Hypothalamus (tissue), 51 donors: ENCODE results near the gene NLK.
"Not testable (repeated sequence)": the region's sequence is repeated elsewhere in the genome, so short reads cannot be mapped to it uniquely, and the experiment has no call there.

Source experiments
- DNase-seq, 51 donors: peaks; one replicate each; lab custom pipeline; 2025; lab: John Stamatoyannopoulos, UW

Gene NLK

GRCh38 chr17:28145348-28145747 is 102.9 kb downstream of the NLK start:
- DNase-seq = no peak

GRCh38 chr17:28147017-28147416 is 104.5 kb downstream of the NLK start:
- no peak for DNase-seq

GRCh38 chr17:28151001-28151400 is 108.5 kb downstream of the NLK start:
- peak in 1 of 51 donors; percentile 26 for DNase-seq

- DNase-seq = no peak
Measured at GRCh38 chr17:28154214-28154613, 111.7 kb downstream of the NLK start.

- not testable (repeated sequence) for DNase-seq
Measured at GRCh38 chr17:28155405-28155804, 112.9 kb downstream of the NLK start.

- DNase-seq = no peak
Measured at GRCh38 chr17:28159004-28159403, 116.5 kb downstream of the NLK start.

- no peak for DNase-seq
Measured at GRCh38 chr17:28159924-28160323, 117.4 kb downstream of the NLK start.

- DNase-seq = no peak
Measured at GRCh38 chr17:28160610-28161009, 118.1 kb downstream of the NLK start.

GRCh38 chr17:28161311-28161710 is 118.8 kb downstream of the NLK start:
- DNase-seq = no peak

- DNase-seq = no peak
Measured at GRCh38 chr17:28166478-28166877, 124.0 kb downstream of the NLK start.

- no peak for DNase-seq
Measured at GRCh38 chr17:28169621-28170349, 127.3 kb downstream of the NLK start.

- no peak for DNase-seq
Measured at GRCh38 chr17:28170771-28171170, 128.3 kb downstream of the NLK start.

- DNase-seq = no peak
Measured at GRCh38 chr17:28173031-28173561, 130.6 kb downstream of the NLK start.

- no peak for DNase-seq
Measured at GRCh38 chr17:28173801-28174200, 131.3 kb downstream of the NLK start.

- DNase-seq = no peak
Measured at GRCh38 chr17:28174352-28175046, 132.0 kb downstream of the NLK start.

GRCh38 chr17:28177351-28177750 is 134.9 kb downstream of the NLK start:
- no peak for DNase-seq

- no peak for DNase-seq
Measured at GRCh38 chr17:28178800-28179199, 136.3 kb downstream of the NLK start.

- no peak for DNase-seq
Measured at GRCh38 chr17:28180449-28180848, 138.0 kb downstream of the NLK start.

- DNase-seq = no peak
Measured at GRCh38 chr17:28181568-28181967, 139.1 kb downstream of the NLK start.

GRCh38 chr17:28182559-28182958 is 140.1 kb downstream of the NLK start:
- DNase-seq = no peak

GRCh38 chr17:28185658-28186057 is 143.2 kb downstream of the NLK start:
- DNase-seq = no peak

- DNase-seq = not testable (repeated sequence)
Measured at GRCh38 chr17:28186472-28186871, 144.0 kb downstream of the NLK start.
